ENCODE data around the gene CPA5. TPM values are rescaled to one million over a fixed set of nuclear protein-coding genes. Genes with fewer than 3 reads are reported as not detected.

The CPA5 gene
- total and polyA plus RNA-seq, 2 experiments from 2014 or later, result 0.98 TPM; not detected in 1

DNA sequence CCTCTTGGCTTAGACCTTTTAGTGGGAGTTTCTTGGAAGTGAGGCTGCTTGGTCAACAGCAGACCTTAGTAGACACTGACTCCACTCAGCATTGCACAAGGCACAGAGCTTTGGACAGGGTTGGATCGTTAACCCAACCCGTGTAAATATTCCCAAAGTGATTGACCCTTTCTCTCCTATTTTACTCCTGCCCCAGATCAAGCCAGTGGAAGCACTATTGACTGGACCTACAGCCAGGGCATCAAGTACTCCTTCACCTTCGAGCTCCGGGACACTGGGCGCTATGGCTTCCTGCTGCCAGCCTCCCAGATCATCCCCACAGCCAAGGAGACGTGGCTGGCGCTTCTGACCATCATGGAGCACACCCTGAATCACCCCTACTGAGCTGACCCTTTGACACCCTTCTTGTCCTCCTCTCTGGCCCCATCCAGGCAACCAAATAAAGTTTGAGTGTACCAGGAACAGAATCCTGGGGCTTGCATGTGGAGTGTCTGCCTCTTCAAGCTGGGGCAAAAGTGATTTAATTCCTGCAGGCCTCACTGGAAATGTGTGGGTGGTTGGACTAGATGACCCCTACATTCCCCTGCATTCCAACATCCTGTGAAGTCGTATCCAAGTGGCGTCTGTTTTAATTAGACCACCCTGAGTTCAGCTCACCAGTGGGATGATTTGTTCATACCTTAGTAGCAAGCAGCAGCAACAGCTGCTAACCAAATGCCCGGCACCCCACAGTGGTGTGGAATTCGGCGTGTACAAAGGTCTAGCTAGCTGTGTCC lies 43.2 kb downstream of the CPA5 start:
- Histone ChIP-seq H3K36me3 (no peaks in the 10 kb centered on the region), H3K4me1 (ENCODE audit: low read depth) (peaks cover 3% of the 10 kb centered on the region), H3K4me3 (no peak overlapping the region), H3K27ac (no peak overlapping the region), H3K9me3 (ENCODE audit: low read depth) (no peaks in the 10 kb centered on the region), H3K27me3 (no peaks in the 10 kb centered on the region)
- DNase-seq (ENCODE audit: low read depth in 1 of 2, low spot score in 1 of 2), result peak in 1 of 2 donors; percentile 60
- TF ChIP-seq, protein P1, sequence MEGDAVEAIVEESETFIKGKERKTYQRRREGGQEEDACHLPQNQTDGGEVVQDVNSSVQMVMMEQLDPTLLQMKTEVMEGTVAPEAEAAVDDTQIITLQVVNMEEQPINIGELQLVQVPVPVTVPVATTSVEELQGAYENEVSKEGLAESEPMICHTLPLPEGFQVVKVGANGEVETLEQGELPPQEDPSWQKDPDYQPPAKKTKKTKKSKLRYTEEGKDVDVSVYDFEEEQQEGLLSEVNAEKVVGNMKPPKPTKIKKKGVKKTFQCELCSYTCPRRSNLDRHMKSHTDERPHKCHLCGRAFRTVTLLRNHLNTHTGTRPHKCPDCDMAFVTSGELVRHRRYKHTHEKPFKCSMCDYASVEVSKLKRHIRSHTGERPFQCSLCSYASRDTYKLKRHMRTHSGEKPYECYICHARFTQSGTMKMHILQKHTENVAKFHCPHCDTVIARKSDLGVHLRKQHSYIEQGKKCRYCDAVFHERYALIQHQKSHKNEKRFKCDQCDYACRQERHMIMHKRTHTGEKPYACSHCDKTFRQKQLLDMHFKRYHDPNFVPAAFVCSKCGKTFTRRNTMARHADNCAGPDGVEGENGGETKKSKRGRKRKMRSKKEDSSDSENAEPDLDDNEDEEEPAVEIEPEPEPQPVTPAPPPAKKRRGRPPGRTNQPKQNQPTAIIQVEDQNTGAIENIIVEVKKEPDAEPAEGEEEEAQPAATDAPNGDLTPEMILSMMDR (IDR thresholded peaks at IDR 0.05; ENCODE audit: low read depth, low read length), result no peak

DNA sequence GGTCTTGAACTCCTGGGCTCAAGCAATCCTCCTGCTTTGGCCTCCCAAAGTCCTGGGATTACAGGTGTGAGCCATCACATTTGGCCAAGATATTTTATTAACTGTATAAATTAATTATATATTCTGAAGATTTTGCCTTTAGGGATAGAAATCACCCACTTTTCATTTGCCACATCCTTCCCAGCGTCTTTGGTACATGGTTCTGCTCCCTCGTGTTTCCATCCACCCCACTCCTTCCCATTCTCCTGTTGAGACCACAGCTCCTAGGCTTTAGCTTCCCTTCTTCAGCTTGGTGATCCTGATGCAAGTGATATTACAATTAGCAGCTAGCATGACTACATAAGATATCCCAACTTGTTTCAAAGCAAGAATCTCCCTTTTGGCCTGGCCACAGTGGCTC lies 44.1 kb downstream of the CPA5 start:
- Histone ChIP-seq H3K9me3 (ENCODE audit: low read depth) (no peaks in the 10 kb centered on the region), H3K27me3 (no peaks in the 10 kb centered on the region), H3K4me3 (no peak overlapping the region), H3K27ac (no peak overlapping the region), H3K4me1 (ENCODE audit: low read depth) (peaks cover 3% of the 10 kb centered on the region), H3K36me3 (no peaks in the 10 kb centered on the region)
- TF ChIP-seq, protein P1 (IDR thresholded peaks at IDR 0.05; ENCODE audit: low read depth, low read length), result no peak
- DNase-seq (ENCODE audit: low read depth in 1 of 2, low spot score in 1 of 2), result no peak

DNA sequence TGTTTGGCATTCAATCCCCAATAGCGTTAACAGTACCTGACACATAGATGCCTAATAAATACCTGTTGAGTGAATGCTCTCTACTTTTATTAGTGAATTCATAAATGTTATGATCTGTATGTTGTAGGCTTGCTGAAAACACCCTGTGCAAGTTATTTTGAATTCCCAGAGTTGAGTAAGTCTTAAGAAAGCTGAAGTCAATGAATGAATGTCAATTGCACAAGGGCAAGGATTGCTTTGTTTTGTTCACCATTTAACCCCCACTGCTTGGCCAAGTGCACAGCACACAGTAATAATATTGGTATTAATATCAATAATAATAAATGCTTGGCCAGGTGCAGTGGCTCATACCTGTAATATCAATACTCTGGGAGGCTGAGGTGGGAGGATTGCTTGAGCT lies 45.9 kb downstream of the CPA5 start:
- peaks cover 3% of the 10 kb centered on the region for H3K4me1 ChIP-seq (ENCODE audit: low read depth)
- H3K36me3 ChIP-seq, result no peaks in the 10 kb centered on the region
- H3K27me3 ChIP-seq, result no peaks in the 10 kb centered on the region
- no peak overlapping the region for H3K4me3 ChIP-seq
- H3K27ac ChIP-seq, result no peak overlapping the region
- no peaks in the 10 kb centered on the region for H3K9me3 ChIP-seq (ENCODE audit: low read depth)
- TF ChIP-seq, protein P1 (IDR thresholded peaks at IDR 0.05; ENCODE audit: low read depth, low read length), result no peak
- DNase-seq (ENCODE audit: low read depth in 1 of 2, low spot score in 1 of 2), result peak in 1 of 2 donors; percentile 31

DNA sequence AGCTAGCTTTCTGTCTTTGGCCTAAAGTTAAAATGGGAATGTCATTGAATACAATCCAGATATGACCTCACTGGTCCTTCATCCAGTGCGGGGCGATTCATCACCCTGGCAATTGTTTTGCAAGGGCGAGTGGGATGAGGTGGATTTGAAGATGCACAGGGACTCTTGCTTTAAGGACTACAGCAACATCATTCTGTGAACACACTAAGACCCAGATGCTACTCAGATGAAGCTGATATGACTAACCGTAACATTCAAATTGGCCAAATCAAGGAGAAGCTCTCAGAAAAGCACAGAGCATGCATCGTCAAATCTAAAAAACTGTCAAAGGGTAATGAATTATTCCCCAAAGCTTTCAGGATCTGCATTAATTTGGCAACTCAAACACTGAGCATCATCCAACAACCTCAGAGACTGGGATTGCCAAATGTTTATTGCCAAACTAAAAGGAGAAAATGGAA lies 48.5 kb downstream of the CPA5 start:
- no peak overlapping the region for H3K27ac ChIP-seq
- no peaks in the 10 kb centered on the region for H3K9me3 ChIP-seq (ENCODE audit: low read depth)
- H3K4me1 ChIP-seq (ENCODE audit: low read depth), result peaks cover 3% of the 10 kb centered on the region
- H3K4me3 ChIP-seq, result no peak overlapping the region
- H3K36me3 ChIP-seq, result no peaks in the 10 kb centered on the region
- DNase-seq (ENCODE audit: low read depth in 1 of 2, low spot score in 1 of 2), result peak in 1 of 2 donors; percentile 74
- TF ChIP-seq, protein P1 (IDR thresholded peaks at IDR 0.05; ENCODE audit: low read depth, low read length), result no peak
- no peaks in the 10 kb centered on the region for H3K27me3 ChIP-seq

DNA sequence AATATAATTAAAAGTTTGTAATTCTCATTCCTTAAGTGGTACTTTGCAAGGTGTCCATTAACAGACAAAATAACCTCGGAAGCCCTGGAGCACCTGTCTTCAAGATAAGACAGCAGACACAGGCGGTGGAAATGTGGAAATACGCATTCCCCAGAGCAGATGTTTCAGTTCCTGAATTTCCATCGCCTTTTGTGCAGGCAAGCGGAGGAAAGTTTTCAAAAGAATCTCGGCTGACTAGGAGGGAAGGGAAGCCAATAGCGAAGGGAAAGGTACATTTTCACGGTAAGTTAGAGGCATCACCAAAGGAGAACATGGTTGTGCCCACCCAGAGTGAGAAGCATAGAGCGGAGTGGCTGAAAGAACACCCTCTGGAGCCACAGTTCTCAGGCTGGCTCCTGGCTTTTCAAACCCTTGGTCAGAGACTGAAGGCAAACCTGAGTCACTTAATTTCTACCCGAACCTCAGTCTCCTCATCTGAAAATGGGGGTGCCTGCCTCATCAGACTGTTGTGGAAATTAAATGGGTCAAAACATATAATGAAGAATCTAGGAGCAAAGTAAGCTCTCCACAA lies 49.3 kb downstream of the CPA5 start:
- H3K9me3 ChIP-seq (ENCODE audit: low read depth), result no peaks in the 10 kb centered on the region
- TF ChIP-seq, protein P1 (IDR thresholded peaks at IDR 0.05; ENCODE audit: low read depth, low read length), result no peak
- H3K27me3 ChIP-seq, result no peaks in the 10 kb centered on the region
- no peak for DNase-seq (ENCODE audit: low read depth in 1 of 2, low spot score in 1 of 2)
- H3K36me3 ChIP-seq, result no peaks in the 10 kb centered on the region
- no peak overlapping the region for H3K27ac ChIP-seq
- H3K4me1 ChIP-seq (ENCODE audit: low read depth), result peaks cover 3% of the 10 kb centered on the region
- no peak overlapping the region for H3K4me3 ChIP-seq

Data from cardiac muscle cell (in vitro differentiated cells and primary cell).